Muscle layer of colon (tissue), 2 donors: Measurements from ENCODE around the gene SDK2.
A peak's percentile ranks its signal among the peaks of the same experiment; 100 is the strongest.
"Not testable (repeated sequence)": the region's sequence is repeated elsewhere in the genome, so short reads cannot be mapped to it uniquely, and the experiment has no call there.

Experiments used
- H3K27ac ChIP-seq: one replicate; pipeline ENCODE4 v1.7.0; 2013; ENCODE audit warnings: low read depth, mild to moderate bottlenecking, low read length, moderate library complexity
- H3K27me3 ChIP-seq, 2 donors: one replicate each; pipeline ENCODE4 v1.7.0; 2013; ENCODE audit warnings: low read length in 2 of 2, mild to moderate bottlenecking in 2 of 2; ENCODE audit not compliant: insufficient read depth in 2 of 2, control insufficient read depth in 1 of 2
- H3K36me3 ChIP-seq: one replicate; pipeline ENCODE4 v1.7.0; 2013; ENCODE audit warnings: mild to moderate bottlenecking, low read length; ENCODE audit not compliant: insufficient read depth
- H3K4me1 ChIP-seq: one replicate; pipeline ENCODE4 v1.7.0; 2013; ENCODE audit warnings: mild to moderate bottlenecking, low read length; ENCODE audit not compliant: insufficient read depth
- H3K4me3 ChIP-seq, 2 donors: one replicate each; pipeline ENCODE4 v1.7.0; 2013; ENCODE audit warnings: low read length in 2 of 2, low read depth in 1 of 2, mild to moderate bottlenecking in 1 of 2, moderate library complexity in 1 of 2
- H3K9ac ChIP-seq: one replicate; pipeline ENCODE4 v1.7.0; 2013; ENCODE audit warnings: low read length
- H3K9me3 ChIP-seq: one replicate; pipeline ENCODE4 v1.7.0; 2013; ENCODE audit warnings: mild to moderate bottlenecking, low read length
- donor health status: abdominal sarcoma.
- donor health status: Adenocarcinoma of cecum.

Gene SDK2

DNA sequence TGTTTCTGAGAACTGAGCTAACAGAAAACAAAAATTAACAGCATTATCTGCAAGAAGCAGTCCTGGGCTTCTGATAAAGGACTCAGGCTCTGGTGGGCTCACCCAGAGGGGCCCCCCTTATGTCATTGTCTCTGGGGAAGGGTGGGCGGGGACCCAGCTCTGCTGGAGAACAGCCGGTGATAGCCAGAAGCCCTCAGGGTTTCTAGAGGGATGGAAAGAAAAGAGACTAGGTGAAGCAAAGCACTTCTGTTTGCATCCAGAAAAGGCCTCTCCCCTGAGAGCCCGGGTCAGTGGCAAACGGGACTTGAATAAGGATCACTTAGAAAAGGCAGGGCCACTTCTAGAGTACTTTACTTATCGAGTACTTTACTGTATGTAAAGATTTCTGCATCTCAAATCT lies 325.4 kb downstream of the SDK2 start:
- peaks cover 15% of the 10 kb centered on the region for H3K4me1 ChIP-seq
- no peak overlapping the region for H3K4me3 ChIP-seq

DNA sequence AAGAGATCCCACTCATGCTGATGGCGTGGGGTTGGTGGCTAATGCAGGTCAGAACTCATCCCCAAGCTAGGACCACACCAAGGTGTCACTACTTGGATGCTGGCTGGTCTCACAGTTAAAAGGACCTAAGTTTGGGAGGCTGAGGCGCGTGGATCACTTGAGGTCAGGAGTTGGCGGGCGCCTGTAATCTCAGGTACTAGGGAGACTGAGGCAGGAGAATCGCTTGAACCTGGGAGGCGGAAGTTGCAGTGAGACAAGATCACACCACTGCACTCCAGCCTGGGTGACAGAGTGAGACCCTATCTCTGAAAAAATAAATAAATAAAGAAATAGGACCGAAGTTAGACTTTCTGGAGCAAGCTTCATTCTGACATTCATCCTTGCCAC lies 325.8 kb downstream of the SDK2 start:
- Histone ChIP-seq H3K9me3 (no peaks in the 10 kb centered on the region), H3K4me1 (peaks cover 15% of the 10 kb centered on the region), H3K36me3 (no peaks in the 10 kb centered on the region), H3K27ac (no peak overlapping the region), H3K4me3 (no peak overlapping the region), H3K9ac (no peak overlapping the region), H3K27me3 (no peaks in the 10 kb centered on the region)

More for the DNA sequence above, 325.4 kb downstream of the SDK2 start:
- Histone ChIP-seq H3K27me3 (no peaks in the 10 kb centered on the region), H3K27ac (no peak overlapping the region), H3K36me3 (no peaks in the 10 kb centered on the region), H3K9me3 (no peaks in the 10 kb centered on the region), H3K9ac (no peak overlapping the region)

DNA sequence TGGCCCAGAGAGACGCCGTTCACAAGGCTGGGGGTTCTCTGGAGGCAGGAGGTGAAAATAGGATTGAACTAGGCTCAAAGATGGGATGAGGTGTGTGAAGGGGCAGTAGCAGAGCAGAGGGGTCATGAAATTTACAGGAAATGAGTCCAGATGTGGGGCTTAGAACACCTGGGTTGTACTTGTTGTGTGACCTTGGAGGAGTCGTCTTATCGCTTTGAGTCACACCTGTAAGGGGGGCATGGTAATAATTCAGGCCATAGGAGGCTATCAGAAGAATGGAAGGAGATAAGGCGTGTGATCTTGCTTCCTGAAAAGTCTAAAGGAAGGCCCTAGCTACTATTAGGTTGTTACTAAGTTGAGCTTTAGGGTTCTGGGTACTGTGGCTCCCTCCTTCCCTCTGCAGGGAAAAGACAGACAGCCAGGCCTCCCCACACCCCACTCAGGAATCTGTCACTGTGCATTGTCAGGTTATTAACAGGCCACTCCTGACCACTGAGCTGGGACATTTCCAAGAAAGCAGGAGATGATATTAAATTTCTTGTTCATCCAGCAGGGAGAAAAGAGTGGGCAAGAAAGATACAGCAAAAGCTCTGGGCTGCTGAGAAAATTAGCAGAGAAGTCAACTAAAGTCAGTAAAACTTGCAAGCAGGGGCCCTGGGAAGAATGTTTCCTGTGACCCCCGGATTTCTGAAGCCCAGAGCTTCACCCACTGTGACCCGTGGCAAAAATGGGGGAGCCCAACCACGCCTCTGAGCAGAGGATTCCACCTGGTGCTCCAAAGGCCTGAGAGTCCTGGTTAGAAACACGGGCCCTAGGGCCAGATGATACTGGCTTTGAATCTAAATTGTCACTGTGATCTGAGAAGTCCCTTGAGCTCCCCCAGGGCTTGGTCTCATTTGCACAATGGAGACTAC lies 326.5 kb downstream of the SDK2 start:
- H3K9ac ChIP-seq: no peak overlapping the region
- no peak overlapping the region for H3K4me3 ChIP-seq
- peaks cover 15% of the 10 kb centered on the region for H3K4me1 ChIP-seq
- H3K36me3 ChIP-seq: no peaks in the 10 kb centered on the region
- H3K9me3 ChIP-seq: no peaks in the 10 kb centered on the region
- no peaks in the 10 kb centered on the region for H3K27me3 ChIP-seq
- H3K27ac ChIP-seq: no peak overlapping the region

DNA sequence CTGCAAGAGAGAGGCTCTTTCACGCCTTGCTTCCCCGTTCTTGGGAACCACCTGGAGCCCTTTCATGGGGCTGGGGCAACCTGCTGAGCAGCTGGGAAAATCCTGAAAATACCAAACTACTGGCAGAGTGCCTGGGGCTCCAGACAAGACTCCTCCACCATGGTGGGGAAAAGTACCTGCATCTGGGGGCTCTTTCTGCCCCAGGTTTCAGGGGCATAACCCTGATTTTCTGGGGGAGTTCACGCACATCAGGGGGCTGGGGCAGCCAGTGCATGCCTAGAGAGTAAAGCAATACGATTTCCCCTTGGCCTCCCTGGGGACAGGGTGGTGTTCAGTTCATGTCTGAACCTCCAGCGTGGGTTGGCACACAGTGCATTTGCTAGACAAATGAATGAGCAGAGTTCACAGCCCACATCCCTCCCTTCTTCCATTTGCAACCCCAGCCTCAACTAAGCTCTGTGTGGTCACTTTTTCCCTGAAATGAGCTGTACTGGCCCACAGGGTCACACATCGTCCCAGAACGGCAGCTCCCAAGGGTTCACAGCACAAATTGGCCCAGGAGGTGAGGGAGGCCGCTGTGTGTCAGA lies 327.2 kb downstream of the SDK2 start:
- Histone ChIP-seq H3K4me3 (no peak overlapping the region), H3K9me3 (no peaks in the 10 kb centered on the region), H3K4me1 (peaks cover 18% of the 10 kb centered on the region), H3K36me3 (no peaks in the 10 kb centered on the region), H3K27ac (no peak overlapping the region), H3K9ac (no peak overlapping the region), H3K27me3 (no peaks in the 10 kb centered on the region)

DNA sequence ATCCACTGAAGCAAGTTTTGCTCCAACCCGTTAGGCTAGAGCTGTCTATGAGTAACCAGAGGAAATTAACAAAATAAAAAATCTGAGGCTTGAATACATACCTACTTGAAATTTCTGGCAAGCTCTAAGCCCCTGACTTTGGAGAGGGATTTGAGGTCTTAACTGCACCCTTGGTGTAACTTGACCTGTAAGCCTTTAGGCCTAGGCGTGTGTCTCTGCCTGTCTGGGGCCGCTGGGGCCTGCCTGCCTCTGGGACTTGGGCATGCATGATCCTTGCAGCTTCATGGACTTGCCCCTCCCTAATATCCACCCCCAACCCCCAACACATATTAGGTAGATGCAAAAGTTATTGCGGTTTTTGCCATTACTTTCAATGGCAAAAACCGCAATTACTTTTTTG lies 328.8 kb downstream of the SDK2 start:
- Histone ChIP-seq H3K9ac (no peak overlapping the region), H3K27me3 (no peaks in the 10 kb centered on the region), H3K4me3 (no peak overlapping the region), H3K27ac (no peak overlapping the region), H3K36me3 (no peaks in the 10 kb centered on the region), H3K4me1 (peaks cover 18% of the 10 kb centered on the region), H3K9me3 (no peaks in the 10 kb centered on the region)

DNA sequence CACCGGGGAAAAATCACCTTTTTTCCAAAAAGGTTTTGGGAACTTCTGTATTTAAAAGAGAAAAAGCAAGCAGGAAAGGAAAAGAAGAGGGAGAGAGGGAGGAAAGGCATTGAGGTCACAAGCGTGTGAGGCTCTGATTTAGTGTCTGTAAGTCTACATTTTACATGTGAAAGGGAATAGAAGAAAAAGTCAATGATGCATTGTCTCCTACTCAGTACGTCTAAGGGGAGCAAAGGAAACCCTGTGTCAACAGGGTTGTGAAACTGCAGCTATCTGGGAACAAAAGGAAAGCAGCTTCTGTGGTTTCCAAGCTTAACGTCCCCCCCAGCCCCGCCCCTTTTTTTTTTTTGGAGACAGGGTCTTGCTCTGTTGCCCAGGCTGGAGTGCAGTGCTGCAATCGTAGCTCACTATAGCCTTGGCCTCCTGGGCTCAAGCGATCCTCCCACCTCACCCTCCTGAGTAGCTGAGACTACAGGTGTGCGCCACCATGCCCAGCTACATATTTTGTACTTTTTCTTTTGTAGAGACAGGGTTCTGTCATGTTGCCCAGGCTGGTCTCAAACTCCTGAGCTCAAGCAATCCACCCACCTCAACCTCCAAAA lies 330.6 kb downstream of the SDK2 start:
- H3K9me3 ChIP-seq: no peaks in the 10 kb centered on the region
- no peak overlapping the region for H3K27ac ChIP-seq
- H3K4me3 ChIP-seq: no peak overlapping the region

DNA sequence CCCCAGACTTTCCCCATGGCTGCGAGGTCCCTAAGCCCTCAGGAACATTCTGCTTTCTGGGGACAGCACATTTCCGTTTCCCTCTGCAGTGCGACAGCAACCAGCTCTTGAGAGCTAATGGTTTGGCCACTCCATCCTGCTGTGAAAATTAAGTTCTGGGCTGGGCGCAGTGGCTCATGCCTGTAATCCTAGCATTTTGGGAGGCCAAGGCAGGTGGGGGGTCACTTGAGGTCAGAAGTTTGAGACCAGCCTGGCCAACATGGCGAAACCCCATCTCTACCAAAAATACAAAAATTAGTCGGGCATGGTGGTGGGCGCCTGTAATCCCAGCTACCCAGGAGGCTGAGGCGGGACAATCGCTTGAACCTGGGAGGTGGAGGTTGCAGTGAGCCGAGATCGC lies 331.4 kb downstream of the SDK2 start:
- Histone ChIP-seq H3K27ac (peak overlapping the region; percentile 98), H3K4me1 (peaks cover 38% of the 10 kb centered on the region), H3K9ac (peak overlapping the region; percentile 74), H3K4me3 (peak overlapping the region in 1 of 2 donors; percentile 81)
- not testable (repeated sequence) for H3K36me3 ChIP-seq, H3K9me3 ChIP-seq, H3K27me3 ChIP-seq

More for the DNA sequence above, 330.6 kb downstream of the SDK2 start:
- Histone ChIP-seq H3K36me3 (no peaks in the 10 kb centered on the region), H3K9ac (no peak overlapping the region), H3K27me3 (no peaks in the 10 kb centered on the region), H3K4me1 (peaks cover 33% of the 10 kb centered on the region)

DNA sequence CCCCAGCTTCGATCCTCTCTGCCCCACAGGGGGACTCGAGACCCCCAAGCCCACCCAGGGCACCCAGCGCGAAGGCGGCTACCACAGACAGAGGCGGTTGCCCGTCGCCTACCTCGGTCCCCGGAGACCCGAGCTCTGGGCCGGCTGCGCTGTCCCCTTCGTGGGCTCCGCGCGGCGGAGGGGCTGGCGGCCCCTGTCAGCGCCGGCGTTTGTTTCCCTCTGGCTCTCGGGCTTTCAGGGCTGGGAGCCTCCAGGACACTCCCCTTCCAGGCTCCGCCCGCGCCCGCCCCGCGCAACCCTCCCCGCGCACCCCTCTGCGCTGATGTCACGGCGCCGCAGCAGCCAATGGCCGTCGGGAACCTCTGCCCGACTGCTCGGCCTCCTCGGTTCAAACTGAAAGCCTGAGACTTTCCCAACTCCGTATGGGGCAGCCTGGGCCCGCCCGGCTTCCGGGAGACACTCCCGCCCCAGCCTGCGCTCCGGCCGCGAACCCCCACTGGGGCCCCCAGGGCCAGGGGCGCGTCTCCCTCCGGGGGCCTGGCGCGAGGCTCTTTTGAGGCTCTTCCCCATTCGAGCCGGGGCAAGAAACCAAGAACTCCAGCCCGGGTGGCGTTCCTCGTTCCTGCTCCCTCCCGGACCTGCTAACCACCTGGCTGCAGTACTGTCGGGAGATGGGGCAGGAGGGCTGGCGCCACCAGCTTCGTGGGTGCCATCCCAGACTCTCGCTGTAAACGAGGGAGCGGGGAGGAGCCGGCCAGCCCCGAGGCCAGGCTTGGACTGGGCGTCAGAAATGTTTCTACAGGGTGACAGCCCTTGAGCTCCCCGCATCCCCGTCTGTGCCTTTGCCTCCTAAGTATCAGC lies 332.2 kb downstream of the SDK2 start, which contains the start of gene CDC42EP4:
Gene CDC42EP4, minus strand, starts transcription at position 221 of the 861 bp plus-strand sequence. CDS start 25,501 bp downstream, outside the sequence.
- H3K36me3 ChIP-seq: peaks cover 1% of the 10 kb centered on the region
- H3K9me3 ChIP-seq: no peaks in the 10 kb centered on the region
- H3K4me1 ChIP-seq: peaks cover 36% of the 10 kb centered on the region
- H3K27ac ChIP-seq: peak within 1 kb of the TSS; percentile 100
- H3K4me3 ChIP-seq: peak within 1 kb of the TSS; percentile 81 to 100
- no peaks in the 10 kb centered on the region for H3K27me3 ChIP-seq
- peak within 1 kb of the TSS; percentile 98 for H3K9ac ChIP-seq

DNA sequence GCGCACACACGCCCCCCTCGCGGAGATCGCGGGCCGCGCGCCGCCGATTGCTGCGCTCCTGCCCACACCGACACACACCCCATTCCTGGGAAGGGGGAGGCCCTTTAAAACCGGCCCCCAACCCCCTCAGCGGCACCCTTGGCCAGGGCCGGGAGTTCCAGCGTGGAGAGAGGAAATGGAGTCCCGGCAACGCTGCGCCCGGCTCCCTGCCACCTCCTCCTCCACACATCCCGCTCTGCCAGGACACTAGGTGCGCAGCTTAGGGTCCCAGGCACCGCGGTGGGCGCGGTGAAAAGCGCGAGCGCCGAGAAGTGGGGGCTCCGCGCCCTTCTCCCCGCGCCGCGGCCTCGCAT lies 332.8 kb downstream of the SDK2 start:
- Histone ChIP-seq H3K4me3 (peak overlapping the region; percentile 81 to 100), H3K27ac (peak overlapping the region; percentile 100), H3K9ac (peak overlapping the region; percentile 87), H3K27me3 (no peaks in the 10 kb centered on the region), H3K9me3 (no peaks in the 10 kb centered on the region), H3K4me1 (peaks cover 39% of the 10 kb centered on the region), H3K36me3 (peaks cover 4% of the 10 kb centered on the region)

DNA sequence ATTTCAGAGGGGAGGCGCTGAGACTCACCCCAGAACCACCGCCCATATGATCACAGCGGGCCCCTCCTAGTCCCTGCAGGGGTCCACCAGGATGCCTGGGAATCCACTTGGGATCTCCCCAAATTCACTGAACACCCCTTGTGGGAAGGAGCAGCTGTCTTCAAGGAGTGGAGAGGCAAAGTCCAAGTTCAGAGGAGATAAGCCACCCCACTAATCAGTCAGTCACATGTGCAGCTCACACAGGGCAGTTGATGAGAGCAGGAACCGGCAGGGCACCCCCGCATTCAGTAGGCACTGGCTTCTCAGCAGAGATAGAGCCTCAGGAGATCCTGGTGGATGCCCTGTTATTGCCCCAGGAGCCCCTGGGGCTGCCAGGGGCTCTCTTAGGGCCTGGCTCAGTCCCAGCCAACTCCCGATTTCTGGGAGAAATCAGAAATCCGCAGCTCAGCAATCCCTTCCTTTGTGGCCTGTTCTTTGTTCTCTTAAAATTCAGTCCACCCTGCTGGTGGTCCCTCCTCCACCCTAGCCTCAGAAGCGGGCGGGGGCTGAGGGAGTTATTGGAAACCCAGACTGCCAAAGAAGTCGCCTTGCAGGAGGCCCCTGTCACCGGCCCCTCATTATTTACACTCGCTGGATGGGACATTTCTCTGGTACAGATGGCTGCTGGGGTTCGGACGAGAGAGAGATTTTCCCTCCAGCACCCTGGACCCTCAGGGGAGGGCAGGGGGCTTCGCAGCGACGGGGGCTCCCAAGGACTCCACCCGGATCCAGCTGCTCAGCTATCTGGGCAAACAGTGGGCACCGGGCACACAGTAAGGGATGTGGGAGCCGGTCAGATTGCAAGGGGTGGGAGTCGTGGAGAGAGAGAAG lies 334.3 kb downstream of the SDK2 start:
- Histone ChIP-seq H3K27ac (peak overlapping the region; percentile 100), H3K4me3 (peak overlapping the region; percentile 81 to 100), H3K9me3 (no peaks in the 10 kb centered on the region), H3K9ac (peak overlapping the region; percentile 98), H3K27me3 (no peaks in the 10 kb centered on the region), H3K4me1 (peaks cover 53% of the 10 kb centered on the region), H3K36me3 (peaks cover 4% of the 10 kb centered on the region)
